ENCODE measurements around the gene SLC23A3.

DNA sequence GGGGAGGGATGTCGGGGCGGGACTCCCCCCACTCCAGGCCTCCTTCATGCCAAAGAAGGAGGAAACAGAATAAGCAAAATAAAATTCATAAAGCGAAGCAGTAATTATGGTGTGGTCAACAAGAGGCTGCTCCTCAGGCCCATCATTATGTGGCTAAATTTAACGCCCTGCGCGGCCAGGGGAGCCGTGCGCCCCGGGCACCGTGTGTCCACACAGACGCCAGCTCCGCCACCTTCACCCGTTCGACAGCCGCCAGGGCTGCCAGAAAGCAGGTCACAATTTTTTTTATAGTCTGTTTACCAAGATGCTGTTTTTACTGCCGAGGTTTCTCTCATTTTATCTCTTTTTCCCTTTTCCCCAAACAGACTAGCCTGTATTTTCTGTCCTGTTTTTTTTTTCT, 40.2 kb downstream of the SLC23A3 start:
- TF ChIP-seq CTCF (IDR thresholded peaks at IDR 0.05) (no peak), POLR2A (IDR thresholded peaks at IDR 0.05) (no peak)

Measured in uterus (tissue), 2 donors.